Stimulated activated memory B cell treated with anti-CD40 and anti-IgM and Interleukin-4, amounts not matched to agents 10 μg/mL and 1 μg/mL and 100 μg/mL, for 72 hours (primary cell): Measurements from ENCODE around the gene DLX2.
"Not testable (repeated sequence)": the region's sequence is repeated elsewhere in the genome, so short reads cannot be mapped to it uniquely, and the experiment has no call there.

ENCODE experiments used
- ATAC-seq: fragments of 150-1000 bp; cut with Tn5 transposase; 2 replicates; pipeline ENCODE4 v1.10.0; 2021
- H3K27ac Mint-ChIP-seq: one replicate; pipeline ENCODE4 v1.8.0; 2022; ENCODE audit warnings: mild to moderate bottlenecking, mixed read lengths
- H3K27me3 Mint-ChIP-seq: one replicate; pipeline ENCODE4 v1.8.0; 2022; ENCODE audit warnings: mixed read lengths
- H3K36me3 Mint-ChIP-seq: one replicate; pipeline ENCODE4 v1.8.0; 2022; ENCODE audit warnings: mixed read lengths
- H3K4me1 Mint-ChIP-seq: one replicate; pipeline ENCODE4 v1.8.0; 2022; ENCODE audit warnings: mixed read lengths
- H3K4me3 Mint-ChIP-seq: one replicate; pipeline ENCODE4 v1.8.0; 2022; ENCODE audit warnings: mild to moderate bottlenecking, moderate library complexity, mixed read lengths
- H3K9me3 Mint-ChIP-seq: one replicate; pipeline ENCODE4 v1.8.0; 2022; ENCODE audit warnings: mixed read lengths

Gene DLX2

DNA sequence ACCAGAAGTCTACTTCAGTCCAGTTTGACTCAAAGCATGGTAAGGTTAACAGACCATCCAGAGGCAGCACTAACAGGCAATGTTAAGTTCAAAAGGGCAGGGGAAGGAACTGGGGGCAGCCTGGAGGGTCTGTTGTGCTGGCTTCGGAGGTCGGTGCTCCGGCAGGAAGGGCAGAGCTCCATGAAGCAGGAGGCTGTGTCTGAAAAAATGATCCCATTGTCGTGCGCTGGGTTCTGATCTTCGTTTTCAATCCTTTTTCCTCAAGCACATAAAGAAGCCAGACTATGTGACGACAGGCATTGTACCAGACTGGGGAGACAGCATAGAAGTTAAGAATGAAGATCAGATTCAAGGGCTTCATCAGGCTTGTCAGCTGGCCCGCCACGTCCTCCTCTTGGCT, 39.3 kb downstream of the DLX2 start:
- Mint-ChIP-seq H3K4me1 (no peaks in the 10 kb centered on the region), H3K27me3 (no peaks in the 10 kb centered on the region), H3K36me3 (peaks cover 24% of the 10 kb centered on the region), H3K27ac (no peak overlapping the region), H3K9me3 (no peaks in the 10 kb centered on the region), H3K4me3 (no peak overlapping the region)
- ATAC-seq = no peak

DNA sequence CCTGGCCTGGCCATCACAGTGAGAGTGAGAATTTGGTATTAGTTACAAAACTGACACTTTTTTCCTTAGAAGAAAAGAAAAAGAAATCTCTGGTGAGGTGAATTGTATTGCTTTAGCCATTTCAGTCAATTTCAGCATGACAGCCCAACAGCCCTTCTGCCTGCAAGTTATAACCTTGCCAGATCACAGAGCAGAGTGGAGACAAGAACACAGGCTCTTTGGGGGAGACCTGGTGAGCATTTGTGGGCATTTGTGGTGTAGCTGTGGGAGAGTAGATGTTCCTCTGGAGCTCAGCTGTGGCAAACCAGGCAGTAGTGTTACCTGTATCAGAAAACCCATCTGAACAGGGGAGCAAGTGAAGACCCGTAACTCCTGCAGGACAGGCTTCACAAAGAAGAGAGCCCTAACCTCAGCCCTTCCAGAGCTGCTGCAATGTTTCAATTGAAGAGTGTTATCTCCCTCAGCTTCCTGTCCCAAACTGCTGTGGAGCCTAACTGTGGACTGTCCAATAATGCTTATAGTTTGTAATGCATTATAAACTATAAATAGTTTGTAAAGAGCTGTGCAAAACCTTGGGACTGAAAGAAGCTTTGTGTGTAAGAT, 40.2 kb downstream of the DLX2 start:
- Mint-ChIP-seq H3K4me1 (no peaks in the 10 kb centered on the region), H3K27me3 (no peaks in the 10 kb centered on the region), H3K27ac (no peak overlapping the region), H3K4me3 (no peak overlapping the region), H3K9me3 (no peaks in the 10 kb centered on the region), H3K36me3 (peaks cover 24% of the 10 kb centered on the region)
- no peak for ATAC-seq

DNA sequence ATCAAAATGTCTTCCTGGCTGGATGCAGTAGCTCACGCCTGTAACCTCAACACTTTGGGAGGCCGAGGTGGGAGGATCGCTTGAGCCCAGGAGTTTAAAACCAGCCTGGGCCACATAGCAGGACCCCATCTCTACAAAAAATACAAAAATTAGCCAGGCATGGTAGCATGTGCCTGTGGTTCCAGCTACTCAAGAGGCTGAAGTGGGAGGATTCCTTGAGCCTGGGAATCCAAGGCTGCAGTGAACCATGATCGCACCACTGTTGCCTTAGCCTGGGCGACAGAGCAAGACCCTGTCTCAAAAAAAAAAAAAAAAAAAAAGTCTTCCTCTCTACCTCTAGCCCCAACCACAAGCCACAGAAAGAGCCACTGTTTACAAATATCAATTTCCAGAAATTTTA, 42.6 kb downstream of the DLX2 start:
- not testable (repeated sequence) for H3K27me3 Mint-ChIP-seq

DNA sequence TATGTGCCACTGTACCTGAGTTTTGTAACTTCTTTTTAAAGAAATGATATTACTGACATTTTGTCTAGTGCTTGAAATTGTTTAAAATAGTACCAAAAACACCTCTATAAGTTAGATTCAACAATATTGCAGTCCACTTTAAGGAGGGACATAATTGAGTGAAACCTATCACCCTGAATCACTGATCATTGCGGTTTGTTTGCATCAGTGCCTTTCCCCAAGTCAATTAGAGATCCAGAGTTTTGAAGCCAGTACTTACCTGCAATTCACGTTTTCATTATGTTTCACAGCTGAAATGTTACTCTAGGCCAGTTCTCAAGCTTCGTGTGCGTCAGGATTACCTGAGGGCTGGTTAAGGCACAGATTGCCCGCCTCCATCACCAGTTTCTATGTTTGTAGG, 44.0 kb downstream of the DLX2 start:
- Mint-ChIP-seq H3K36me3 (peaks cover 16% of the 10 kb centered on the region), H3K27me3 (no peaks in the 10 kb centered on the region), H3K27ac (no peak overlapping the region), H3K4me1 (no peaks in the 10 kb centered on the region), H3K4me3 (no peak overlapping the region), H3K9me3 (no peaks in the 10 kb centered on the region)
- no peak for ATAC-seq

More for the DNA sequence above, 42.6 kb downstream of the DLX2 start:
- not testable (repeated sequence) for H3K4me3 Mint-ChIP-seq, H3K4me1 Mint-ChIP-seq, H3K9me3 Mint-ChIP-seq, ATAC-seq, H3K27ac Mint-ChIP-seq
- peaks cover 16% of the 10 kb centered on the region for H3K36me3 Mint-ChIP-seq

DNA sequence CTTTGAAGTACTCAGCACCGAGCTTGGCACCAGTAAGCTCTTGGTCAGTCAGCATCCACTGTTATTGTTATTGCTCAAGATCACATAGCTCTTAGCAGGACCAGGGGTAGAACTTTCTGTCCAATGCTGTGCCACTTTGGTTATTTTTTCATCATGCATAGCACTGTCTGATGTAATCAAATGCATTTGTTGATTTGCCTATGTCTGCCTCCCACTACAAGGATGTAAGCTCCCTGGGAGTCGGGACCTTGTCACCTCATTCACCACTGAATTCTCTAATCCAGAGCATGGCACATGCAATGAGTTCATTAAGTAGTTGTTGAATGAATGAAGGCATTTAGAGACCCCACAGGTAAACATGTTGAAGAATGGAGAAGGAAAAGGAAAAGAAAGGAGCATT, 46.4 kb downstream of the DLX2 start:
- Mint-ChIP-seq H3K9me3 (no peaks in the 10 kb centered on the region), H3K4me3 (no peak overlapping the region), H3K36me3 (no peaks in the 10 kb centered on the region), H3K27me3 (no peaks in the 10 kb centered on the region), H3K4me1 (no peaks in the 10 kb centered on the region), H3K27ac (no peak overlapping the region)
- ATAC-seq = no peak

DNA sequence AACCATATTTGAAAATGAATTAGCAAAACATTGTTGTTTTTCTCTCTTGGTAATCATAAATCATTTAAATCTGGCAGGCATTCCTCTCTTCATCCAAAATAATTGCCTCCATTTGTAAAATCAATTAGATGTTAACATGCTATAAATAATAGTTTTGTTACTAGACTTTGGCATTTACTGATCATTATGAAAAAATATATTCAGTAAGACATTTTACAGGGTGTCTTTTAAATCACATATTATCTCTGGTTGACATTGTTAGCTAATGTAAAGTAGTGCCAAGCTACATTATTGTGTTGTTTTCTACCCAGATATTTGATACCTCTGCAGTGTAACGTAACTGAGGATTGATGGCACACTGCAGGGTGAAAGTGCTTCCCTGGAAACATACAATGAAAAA, 49.2 kb downstream of the DLX2 start:
- Mint-ChIP-seq H3K4me1 (no peaks in the 10 kb centered on the region), H3K9me3 (no peaks in the 10 kb centered on the region), H3K27me3 (no peaks in the 10 kb centered on the region), H3K4me3 (no peak overlapping the region), H3K36me3 (no peaks in the 10 kb centered on the region), H3K27ac (no peak overlapping the region)
- ATAC-seq = no peak

DNA sequence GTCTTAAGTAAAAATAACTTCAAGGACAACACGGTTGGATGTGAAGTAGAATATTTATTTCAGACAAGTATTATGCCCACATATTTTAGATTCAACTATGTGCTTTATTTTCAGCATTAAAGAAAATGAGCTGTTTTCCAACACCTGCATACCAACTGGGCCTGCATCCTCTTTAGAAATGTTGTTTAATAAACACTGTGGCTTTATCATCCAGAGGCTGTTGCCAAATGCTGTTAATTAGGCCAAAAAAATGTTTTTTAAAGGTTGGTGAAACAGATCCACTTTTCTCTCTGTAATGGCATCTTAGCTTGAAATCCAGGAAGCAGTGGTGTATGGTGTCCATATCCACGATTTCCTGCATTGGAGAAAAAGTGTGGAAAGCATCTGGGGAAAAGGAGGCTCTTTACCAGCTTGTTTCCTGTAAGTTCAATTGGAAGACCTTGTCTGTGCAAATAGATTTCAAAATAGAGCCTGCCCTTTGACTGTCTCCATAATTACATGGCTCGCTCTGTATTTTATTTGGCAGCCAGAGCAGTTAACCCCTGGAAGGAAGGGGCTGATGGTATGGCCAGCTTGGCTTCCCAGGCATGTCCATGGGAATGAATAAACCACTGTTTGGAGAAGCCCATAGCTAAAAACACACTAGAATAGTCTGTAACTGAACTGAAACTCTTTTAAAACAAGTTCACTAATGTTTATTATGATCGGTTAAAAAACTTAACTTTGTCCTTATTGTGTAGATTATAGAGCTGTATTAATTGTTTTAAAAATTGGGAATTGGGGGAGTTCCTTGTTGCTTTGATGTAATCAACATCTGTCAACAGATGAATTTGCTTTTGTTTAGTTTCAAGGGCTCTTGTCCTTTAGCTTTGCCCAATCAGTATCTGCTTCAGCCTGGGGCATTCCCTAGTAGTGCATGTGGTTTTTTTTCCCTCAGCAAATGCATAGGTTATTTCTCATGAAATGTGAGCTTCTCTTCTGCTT, 50.4 kb downstream of the DLX2 start:
- ATAC-seq = no peak
- H3K27ac Mint-ChIP-seq = no peak overlapping the region

DNA sequence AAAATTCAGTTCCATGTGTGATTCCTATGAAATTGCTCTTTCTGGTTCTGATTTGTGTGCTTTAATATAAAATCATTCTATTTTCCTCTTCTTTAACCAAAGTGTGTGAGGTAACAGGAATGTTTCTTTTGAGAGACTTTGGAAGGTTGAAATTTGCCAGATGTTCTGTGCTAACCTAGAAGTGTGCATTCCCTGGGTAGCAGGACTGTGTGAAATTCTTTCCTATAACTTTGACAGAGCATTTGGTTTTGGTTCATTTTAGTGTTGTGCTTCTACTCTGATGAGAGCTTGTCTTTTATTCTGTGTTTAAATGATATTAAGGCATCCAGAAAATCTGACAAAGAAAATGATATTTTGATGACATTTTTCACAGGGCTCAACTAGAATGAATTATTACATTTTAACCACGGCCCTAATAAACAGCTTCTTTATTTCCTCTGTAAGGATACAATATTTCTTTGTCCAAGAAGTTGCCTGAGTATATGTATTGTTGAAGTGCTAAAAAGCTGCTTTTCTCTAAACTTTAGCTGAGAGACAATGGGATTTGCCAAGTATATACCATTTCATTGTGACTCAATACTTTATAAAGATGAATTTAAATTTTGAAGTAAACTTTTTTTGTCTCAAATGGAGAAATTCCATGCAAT, 52.1 kb downstream of the DLX2 start:
- Mint-ChIP-seq H3K27ac (no peak overlapping the region), H3K4me1 (no peaks in the 10 kb centered on the region), H3K36me3 (no peaks in the 10 kb centered on the region), H3K4me3 (no peak overlapping the region), H3K27me3 (no peaks in the 10 kb centered on the region), H3K9me3 (no peaks in the 10 kb centered on the region)
- ATAC-seq = no peak

More for the DNA sequence above, 50.4 kb downstream of the DLX2 start:
- no peaks in the 10 kb centered on the region for H3K36me3 Mint-ChIP-seq
- no peak overlapping the region for H3K4me3 Mint-ChIP-seq
- H3K9me3 Mint-ChIP-seq = no peaks in the 10 kb centered on the region
- no peaks in the 10 kb centered on the region for H3K27me3 Mint-ChIP-seq
- H3K4me1 Mint-ChIP-seq = no peaks in the 10 kb centered on the region

DNA sequence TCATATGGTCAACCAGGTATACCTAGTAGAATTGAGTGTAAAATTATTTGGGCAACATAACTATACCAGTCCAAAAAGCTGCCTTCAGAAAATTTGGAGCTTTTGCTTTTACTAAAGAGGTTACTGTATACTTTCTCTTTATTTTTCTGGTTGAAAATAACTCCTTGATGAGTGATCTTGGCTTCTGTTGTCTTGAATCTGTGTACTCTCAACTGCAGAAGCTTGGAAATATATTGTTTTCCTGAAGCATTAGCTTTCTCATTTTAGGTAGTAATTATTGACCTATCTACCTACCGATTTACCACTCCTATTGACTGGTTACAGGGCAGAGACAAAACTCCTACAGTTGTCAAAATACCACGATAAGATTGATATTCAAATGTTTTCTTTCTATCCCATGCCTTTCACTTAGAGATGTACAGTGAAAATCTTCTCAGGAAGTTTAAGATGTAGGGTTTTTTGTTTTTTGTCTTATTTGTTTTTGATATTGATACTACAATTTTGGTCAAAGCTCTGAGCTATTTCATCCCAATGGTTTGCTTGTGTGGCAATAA, 53.1 kb downstream of the DLX2 start:
- Mint-ChIP-seq H3K9me3 (no peaks in the 10 kb centered on the region), H3K36me3 (no peaks in the 10 kb centered on the region), H3K27ac (no peak overlapping the region), H3K27me3 (no peaks in the 10 kb centered on the region), H3K4me1 (no peaks in the 10 kb centered on the region), H3K4me3 (no peak overlapping the region)
- no peak for ATAC-seq
